T-helper 22 cell (primary cell): ENCODE measurements around the gene GBP1.
"Not testable (repeated sequence)": the region's sequence is repeated elsewhere in the genome, so short reads cannot be mapped to it uniquely, and the experiment has no call there.

Experiments
- DNase-seq: peaks from one replicate; pipeline ENCODE4 v3.0.0-alpha.2; 2020; ENCODE audit warnings: low read depth

GBP1 gene

GRCh38 chr1:89051300-89051954 lies 13.6 kb downstream of the GBP1 start:
- DNase-seq = no peak

DNA sequence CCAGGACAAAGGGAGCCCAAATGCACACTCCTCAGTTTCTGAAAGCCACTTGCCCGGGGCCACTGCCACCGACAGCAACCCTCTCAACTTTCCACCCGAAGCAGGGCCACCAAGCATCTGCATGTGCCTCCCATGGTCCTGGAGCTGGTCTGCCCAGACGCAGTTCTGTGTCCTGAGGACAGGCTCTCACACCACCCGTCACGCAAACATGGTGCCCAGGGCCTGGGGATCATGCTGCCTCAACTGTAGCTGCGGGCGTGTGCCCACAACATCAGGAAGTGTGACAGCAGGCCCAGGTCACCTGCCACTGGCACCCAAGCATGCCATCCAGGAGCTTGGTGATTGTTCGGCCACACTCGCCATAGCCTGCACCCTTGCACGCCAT lies 14.4 kb downstream of the GBP1 start:
- DNase-seq = no peak

DNA sequence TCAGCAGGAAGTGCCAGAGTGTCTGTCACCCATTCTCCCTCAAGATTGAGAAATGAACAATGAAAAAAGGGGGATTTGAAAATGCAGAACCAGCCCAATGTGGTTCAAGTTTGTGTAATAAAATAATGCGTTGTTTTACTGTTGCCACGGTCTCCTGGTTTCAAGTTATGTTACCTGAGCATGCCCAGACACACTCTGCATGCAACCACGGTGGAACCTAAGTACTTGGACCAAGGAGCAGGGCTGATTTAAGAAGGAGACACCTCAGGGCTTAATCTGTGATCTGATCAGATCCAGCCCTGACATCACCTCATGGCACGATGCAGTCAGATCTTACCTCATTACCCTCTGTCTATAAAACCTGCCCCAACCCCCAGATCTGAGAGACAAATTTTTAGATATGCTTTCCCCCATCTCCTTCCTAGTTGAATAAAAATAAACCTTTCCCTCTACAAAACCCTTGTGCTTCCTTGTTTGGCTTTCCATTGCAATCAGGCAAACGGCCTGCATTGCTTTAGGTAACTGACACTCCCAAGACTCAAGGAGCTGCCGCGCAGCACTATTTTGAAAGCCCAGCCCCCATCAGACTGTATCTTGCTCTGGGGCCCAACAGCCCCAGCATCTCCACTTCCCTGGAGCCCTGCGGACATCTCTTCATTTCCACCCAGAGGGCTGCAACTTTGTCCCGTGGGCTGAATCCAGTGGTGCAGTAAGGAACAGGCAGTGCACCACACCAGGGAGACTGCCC lies 14.9 kb downstream of the GBP1 start:
- not testable (repeated sequence) for DNase-seq

GRCh38 chr1:89049187-89049586 lies 15.8 kb downstream of the GBP1 start:
- DNase-seq = not testable (repeated sequence)

DNA sequence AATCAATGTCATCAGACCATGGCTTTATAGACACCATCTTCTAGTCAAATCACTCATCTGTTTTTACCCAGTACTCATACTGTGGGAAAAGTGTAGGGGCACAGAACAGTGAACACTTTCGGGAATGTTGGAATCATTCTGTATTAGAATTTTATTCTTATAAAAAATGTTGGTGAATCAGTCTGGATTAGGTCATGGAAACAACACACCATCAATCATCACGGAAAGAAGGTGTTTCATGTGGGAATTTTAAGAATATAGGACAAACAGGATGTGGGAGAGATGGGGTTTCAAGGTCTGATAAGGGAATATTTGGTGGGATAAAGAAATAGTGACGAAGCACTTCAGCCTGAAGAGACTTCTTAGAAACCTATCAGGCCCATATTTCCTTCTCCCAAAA lies 17.3 kb downstream of the GBP1 start:
- no peak for DNase-seq

GRCh38 chr1:89046318-89047183 lies 18.5 kb downstream of the GBP1 start:
- not testable (repeated sequence) for DNase-seq

- no peak for DNase-seq
Observed at GRCh38 chr1:89044970-89045721, 19.9 kb downstream of the GBP1 start.

DNA sequence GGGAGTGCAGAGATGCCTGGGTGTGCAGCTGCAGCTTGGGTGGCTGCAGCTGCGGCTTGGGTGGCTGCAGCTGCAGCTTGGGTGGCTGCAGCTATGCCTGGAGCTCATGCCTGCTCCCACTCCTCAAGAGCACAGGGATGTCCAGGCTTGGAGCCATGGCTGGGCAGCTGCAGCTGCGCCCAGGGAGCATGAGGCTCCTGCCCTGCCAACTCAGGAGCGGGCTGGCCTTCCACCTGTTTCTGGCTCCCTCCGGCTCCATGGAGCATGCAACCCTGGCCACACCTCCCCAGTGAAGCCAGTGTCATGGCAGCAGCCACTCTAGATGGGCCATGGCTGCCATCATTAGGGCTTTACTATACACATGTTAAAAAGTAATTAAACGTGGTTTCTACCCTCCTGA lies 21.1 kb downstream of the GBP1 start:
- DNase-seq = no peak

DNA sequence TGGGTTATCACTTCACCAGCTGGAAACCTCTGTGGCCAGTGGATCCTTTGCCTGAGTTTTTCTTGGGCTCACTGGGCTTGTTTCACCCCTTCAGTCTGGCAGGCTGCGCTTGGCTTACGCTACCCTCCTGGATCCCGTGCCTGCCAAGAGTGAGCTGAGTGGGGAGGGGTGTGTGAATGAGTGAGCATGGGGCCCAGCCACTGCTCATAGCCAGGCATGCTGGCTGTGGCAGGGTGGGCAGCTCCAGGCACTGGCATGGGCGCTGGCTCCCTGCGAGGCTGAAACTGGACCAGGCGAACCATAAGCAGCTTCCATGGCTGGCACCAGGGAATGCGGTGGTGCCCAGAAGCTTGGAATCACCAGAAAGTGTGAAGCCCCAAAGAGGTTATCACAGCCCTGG lies 22.5 kb downstream of the GBP1 start:
- no peak for DNase-seq

- DNase-seq = no peak
Observed at GRCh38 chr1:89041721-89042120, 23.3 kb downstream of the GBP1 start.

DNA sequence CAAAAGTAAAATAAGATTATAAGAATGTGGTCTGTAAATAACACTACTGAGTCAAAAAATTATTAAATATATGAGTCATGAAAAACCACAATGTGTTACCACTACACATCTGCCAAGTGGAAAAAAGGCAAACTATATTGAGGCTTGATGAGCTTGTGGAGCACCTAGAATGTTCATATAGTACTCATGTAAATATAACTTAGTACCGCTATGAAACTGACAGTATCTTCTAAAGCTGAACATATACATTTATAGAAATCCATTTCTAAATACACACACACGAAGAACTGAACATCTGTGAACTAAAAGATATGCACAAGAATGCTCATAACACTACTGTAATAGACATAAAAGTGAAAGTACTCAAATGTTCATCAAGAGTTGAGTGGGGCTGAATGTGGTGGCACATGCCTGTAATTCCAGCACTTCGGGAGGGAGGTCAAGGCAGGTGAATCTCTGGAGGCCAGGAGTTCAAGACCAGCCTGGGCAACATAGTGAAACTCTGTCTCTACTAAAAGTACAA lies 23.8 kb downstream of the GBP1 start:
- no peak for DNase-seq

DNA sequence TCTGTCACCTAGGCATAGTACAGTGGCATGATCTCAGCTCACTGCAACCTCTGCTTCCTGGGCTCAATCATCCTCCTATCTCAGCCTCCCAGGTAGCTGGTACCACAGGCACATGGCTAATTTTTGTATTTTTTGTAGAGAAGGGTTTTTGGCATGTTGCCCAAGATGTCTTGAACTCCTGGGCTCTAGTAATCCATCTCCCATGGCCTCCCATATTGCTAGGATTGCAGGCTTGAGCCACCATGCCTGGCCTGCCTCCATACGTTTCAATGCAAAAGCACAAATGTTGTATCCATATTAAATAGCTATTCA lies 24.7 kb downstream of the GBP1 start:
- DNase-seq = no peak

DNA sequence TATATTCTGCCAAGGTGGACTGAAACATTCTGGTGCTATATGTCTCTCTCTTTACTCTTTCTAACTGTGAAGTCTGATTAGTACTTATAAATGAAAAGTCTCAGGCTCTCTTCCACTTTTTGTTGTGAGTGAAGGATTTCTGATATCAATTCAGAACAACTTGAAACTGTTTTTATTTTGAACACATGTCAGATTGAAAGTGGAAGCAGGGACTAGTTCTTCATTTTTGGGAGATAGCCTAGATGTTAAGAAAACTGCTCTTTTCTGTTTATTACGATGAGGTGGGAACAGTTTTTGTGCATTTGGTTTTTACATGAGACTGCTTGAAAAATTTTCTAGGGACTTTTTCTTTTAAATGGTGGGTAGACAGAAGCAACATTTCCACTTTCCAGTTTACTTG lies 27.8 kb downstream of the GBP1 start:
- no peak for DNase-seq

GRCh38 chr1:89035080-89035479 lies 29.9 kb downstream of the GBP1 start:
- no peak for DNase-seq

GRCh38 chr1:89034004-89034403 lies 31.0 kb downstream of the GBP1 start:
- DNase-seq = not testable (repeated sequence)

- DNase-seq = not testable (repeated sequence)
Observed at GRCh38 chr1:89029051-89029450, 36.0 kb downstream of the GBP1 start.

DNA sequence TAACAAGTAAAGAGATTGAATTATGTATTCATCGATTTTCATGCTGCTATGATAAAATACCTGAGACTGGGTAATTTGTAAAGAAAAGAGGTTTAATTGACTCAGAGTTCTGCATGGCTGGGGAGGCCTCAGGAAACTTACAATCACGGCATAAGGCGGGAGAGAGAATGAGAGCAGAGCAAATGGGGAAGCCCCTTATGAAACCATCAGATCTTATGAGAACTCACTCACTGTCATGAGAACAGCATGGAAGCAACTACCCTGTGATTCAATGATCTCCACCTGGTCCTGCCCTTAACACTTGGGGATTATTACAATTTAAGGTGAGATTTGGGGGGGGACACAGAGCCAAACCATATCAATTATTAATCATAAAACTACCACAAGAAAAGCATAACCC lies 39.1 kb downstream of the GBP1 start:
- DNase-seq = no peak

GRCh38 chr1:89023026-89023425 lies 42.0 kb downstream of the GBP1 start:
- no peak for DNase-seq

DNA sequence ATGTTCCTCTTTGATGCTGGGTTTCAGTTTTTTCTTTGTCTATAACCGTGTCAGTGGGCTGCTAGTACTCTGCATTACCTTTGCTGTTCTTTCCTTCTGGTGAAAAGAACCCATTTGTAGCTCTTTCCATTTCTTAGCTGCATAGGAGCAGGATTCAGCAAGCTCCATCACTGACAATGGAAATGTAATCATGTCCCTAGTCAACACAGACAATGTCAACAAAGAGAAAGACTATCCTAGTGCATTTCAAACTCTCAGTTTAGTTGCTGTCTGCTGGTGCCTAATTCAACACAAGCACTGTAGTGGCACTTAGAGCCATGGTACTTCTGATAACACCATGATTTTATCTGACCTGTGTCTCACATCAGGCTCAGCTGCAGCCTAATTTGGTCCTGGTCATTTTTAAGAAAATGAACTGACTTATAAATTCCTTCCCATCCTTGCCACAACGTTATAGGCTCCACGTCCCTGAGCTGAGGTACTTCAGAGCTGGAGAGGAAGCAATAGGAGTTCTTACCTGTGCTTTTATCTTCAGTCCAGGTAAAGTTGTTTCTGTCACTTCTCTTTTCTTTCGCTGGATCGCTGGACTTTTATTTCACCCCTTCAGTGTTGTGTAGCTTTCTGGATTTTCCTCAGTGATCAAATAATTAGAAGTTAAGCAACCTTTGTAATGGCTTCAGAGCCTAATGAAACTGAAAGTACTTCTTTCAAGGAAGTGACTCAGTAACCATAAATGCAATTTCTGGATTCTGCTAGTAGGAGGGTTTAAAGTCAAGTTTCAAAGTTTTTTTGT lies 42.6 kb downstream of the GBP1 start, which contains the start of gene GBP3:
Gene GBP3, minus strand, starts transcription at position 700 of the 793 bp plus-strand sequence. CDS start 2,145 bp downstream, outside the sequence.
- DNase-seq = no peak

DNA sequence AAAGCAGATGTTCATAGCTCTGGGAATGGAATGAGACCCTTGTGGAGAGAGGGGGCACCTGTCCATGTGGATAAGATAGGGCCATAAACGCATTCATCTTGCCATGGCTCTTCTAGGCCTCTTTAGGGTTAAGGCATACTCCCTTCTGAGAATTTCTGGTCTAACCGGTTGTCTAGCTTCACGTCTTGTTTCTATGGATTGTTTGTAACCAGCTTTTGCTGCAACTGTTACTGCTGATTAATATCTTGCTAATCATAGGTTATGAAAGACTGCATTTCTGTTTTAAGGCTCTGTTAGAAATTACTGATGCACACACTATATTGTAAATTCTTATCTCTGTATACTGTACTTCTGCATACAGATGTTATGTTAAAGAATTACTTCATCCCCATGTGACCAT lies 46.7 kb downstream of the GBP1 start:
- not testable (repeated sequence) for DNase-seq

GRCh38 chr1:89008511-89008910 lies 56.5 kb downstream of the GBP1 start:
- no peak for DNase-seq
